Left lung (tissue), 10 donors: ENCODE results near the gene ARHGEF16. TPM values are rescaled to one million over a fixed set of nuclear protein-coding genes. Genes with fewer than 3 reads are reported as not detected.

ENCODE experiments used
- ATAC-seq: fragments of 200-7000 bp; cut with Tn5 transposase; one replicate; pipeline ENCODE4 v1.9.1; 2020; ENCODE audit warnings: moderate library complexity
- DNase-seq, 4 donors: peaks; one replicate each; pipeline ENCODE4 v3.0.0-alpha.2; 2013 to 2020
- H3K27ac ChIP-seq, 2 donors: fragments of 200-600 bp; sonication (generic) in 1 of 2; one replicate each; pipeline versions ENCODE4 v1.5.0 to v1.8.0; 2020 to 2021
- H3K27me3 ChIP-seq, 2 donors: fragments of 200-600 bp; sonication (generic) in 1 of 2; one replicate each; pipeline versions ENCODE4 v1.5.0 to v1.8.0; 2020 to 2021
- H3K36me3 ChIP-seq, 2 donors: fragments of 200-600 bp; sonication (generic) in 1 of 2; one replicate each; pipeline versions ENCODE4 v1.5.0 to v1.8.0; 2020 to 2021
- H3K4me1 ChIP-seq, 2 donors: fragments of 200-600 bp; one replicate each; pipeline ENCODE4 v1.8.0; 2021
- H3K4me3 ChIP-seq, 2 donors: fragments of 200-600 bp; sonication (generic) in 1 of 2; one replicate each; pipeline versions ENCODE4 v1.5.0 to v1.8.0; 2020 to 2021; ENCODE audit warnings: mild to moderate bottlenecking in 1 of 2
- H3K9me3 ChIP-seq, 2 donors: fragments of 200-600 bp; sonication (generic) in 1 of 2; one replicate each; pipeline versions ENCODE4 v1.5.0 to v1.8.0; 2020 to 2021
- intact Hi-C, 2 donors: fragments of 100-400 bp; cut with DNase I; formaldehyde crosslinking; loops; one replicate each; pipeline versions ENCODE4 v1.11.2 to v1.14.2; 2022
- polyA plus RNA-seq, 6 donors: library from polyadenylated mRNA; unstranded; fragments of 120-200 nt; gene quantifications; one replicate each; pipeline ENCODE4 v1.2.1, GENCODE V29; 2013; ENCODE audit not compliant: insufficient read length in 6 of 6
- total RNA-seq, 2 donors: library from RNA; stranded (reverse); fragmentation: NEBNext Ultra II Directional; extraction: Animal tissue kit (Norgen Biotek cat#: 25700); gene quantifications; one replicate each; pipeline ENCODE4 v1.2.1, GENCODE V29; 2021
- TF ChIP-seq, protein P1 (sequence below), 2 donors: fragments of 200-600 bp; sonication (generic) in 1 of 2; IDR thresholded peaks; one replicate each; pipeline versions ENCODE4 v1.5.0 to v1.8.0; 2021; ENCODE audit warnings: antibody characterized with exemption in 2 of 2
- donor health status: DM: no; HTN: yes; CAD: no.
- donor health status: DM: no; HTN: no; CAD: no.

The ARHGEF16 gene
- total and polyA plus RNA-seq, 8 donors: 8.3 to 11.8 (median 9.7) TPM

DNA sequence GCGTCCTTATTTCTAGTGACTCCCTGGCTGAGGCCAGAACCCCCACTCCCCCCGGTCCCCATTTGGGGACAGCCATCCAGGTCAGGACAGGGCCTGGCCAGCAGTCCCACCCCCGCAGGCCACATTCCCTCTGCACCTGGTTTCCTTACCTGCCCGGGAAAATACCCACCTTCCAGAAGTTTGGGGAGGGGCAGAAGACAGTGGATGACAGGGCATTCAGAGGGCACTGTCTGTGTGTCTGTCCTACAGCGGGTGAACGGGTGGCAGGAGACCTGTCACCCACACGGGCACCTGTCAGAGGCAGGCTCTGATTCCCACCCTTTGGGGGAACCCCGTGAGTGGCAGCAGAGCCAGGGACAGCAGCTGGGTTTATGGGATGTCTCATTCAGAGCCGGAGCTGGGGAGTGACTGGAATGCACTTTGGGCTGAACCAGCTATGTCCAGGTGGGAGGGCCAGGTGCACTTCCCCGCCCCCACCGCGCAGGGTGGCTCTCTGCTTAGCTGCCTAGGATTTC, 2.0 kb downstream of the ARHGEF16 start:
- Histone ChIP-seq H3K4me3 (no peak overlapping the region), H3K27ac (no peak overlapping the region), H3K4me1 (peaks cover 3 to 25% of the 10 kb centered on the region in 2 donors), H3K27me3 (peaks cover 3 to 47% of the 10 kb centered on the region in 2 donors), H3K9me3 (no peaks in the 10 kb centered on the region), H3K36me3 (no peaks in the 10 kb centered on the region)
- ATAC-seq (no peak), DNase-seq (no peak)
- TF ChIP-seq, protein P1, sequence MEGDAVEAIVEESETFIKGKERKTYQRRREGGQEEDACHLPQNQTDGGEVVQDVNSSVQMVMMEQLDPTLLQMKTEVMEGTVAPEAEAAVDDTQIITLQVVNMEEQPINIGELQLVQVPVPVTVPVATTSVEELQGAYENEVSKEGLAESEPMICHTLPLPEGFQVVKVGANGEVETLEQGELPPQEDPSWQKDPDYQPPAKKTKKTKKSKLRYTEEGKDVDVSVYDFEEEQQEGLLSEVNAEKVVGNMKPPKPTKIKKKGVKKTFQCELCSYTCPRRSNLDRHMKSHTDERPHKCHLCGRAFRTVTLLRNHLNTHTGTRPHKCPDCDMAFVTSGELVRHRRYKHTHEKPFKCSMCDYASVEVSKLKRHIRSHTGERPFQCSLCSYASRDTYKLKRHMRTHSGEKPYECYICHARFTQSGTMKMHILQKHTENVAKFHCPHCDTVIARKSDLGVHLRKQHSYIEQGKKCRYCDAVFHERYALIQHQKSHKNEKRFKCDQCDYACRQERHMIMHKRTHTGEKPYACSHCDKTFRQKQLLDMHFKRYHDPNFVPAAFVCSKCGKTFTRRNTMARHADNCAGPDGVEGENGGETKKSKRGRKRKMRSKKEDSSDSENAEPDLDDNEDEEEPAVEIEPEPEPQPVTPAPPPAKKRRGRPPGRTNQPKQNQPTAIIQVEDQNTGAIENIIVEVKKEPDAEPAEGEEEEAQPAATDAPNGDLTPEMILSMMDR (IDR thresholded peaks at IDR 0.05): no peak
- intact Hi-C loops: no loop called here

DNA sequence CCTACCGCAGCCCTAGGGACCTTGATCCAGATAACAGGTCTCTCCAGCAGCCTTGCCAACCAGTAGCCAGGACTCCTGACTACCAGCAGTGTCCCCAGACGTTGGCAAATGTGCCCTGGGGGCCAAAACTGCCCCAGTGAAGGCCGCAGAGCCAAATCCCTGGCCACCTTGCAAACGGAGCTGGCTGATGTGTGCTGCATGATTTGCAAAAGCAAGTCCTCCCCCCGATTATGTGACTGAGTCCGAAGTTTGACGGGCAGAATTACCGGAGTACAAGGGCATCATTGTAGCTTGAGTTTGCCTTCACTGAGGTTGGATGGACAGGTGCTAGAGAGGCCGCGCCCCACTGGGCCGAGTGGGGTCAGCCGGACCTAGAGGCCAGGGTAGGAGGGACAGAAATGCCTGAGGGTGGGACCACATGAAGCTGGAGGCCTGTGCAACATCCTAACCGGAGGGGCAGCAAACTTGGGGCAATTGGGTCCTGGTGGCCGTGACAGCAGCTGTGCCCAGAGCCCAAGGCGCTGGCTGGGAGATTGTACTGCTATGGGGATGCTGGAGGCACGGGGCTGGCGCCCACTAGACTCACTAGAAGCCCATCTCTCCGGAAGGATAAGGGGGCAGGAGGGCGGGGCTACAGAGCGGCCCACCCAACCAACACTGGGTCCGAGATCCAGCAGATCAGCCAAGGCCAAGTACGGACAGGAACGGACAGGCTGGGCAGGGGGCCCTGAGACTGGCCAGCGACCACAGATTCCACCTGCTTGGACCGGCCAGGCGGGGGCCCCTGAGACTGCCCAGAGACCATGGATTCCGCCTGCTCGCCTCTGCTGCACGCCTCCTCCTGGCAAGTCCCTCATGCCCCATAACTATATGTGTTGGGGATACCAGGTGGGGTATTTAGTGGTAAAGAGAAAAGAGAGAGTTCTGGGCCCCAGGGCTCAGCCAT, 2.8 kb downstream of the ARHGEF16 start:
- intact Hi-C loops: no loop called here
- Histone ChIP-seq H3K9me3 (no peaks in the 10 kb centered on the region), H3K27ac (no peak overlapping the region), H3K36me3 (no peaks in the 10 kb centered on the region), H3K4me1 (peaks cover 3 to 25% of the 10 kb centered on the region in 2 donors), H3K27me3 (peaks cover 3 to 40% of the 10 kb centered on the region in 2 donors), H3K4me3 (no peak overlapping the region)
- TF ChIP-seq, protein P1 (IDR thresholded peaks at IDR 0.05): no peak
- DNase-seq: peak in 1 of 4 donors; percentile 78
- ATAC-seq: no peak

DNA sequence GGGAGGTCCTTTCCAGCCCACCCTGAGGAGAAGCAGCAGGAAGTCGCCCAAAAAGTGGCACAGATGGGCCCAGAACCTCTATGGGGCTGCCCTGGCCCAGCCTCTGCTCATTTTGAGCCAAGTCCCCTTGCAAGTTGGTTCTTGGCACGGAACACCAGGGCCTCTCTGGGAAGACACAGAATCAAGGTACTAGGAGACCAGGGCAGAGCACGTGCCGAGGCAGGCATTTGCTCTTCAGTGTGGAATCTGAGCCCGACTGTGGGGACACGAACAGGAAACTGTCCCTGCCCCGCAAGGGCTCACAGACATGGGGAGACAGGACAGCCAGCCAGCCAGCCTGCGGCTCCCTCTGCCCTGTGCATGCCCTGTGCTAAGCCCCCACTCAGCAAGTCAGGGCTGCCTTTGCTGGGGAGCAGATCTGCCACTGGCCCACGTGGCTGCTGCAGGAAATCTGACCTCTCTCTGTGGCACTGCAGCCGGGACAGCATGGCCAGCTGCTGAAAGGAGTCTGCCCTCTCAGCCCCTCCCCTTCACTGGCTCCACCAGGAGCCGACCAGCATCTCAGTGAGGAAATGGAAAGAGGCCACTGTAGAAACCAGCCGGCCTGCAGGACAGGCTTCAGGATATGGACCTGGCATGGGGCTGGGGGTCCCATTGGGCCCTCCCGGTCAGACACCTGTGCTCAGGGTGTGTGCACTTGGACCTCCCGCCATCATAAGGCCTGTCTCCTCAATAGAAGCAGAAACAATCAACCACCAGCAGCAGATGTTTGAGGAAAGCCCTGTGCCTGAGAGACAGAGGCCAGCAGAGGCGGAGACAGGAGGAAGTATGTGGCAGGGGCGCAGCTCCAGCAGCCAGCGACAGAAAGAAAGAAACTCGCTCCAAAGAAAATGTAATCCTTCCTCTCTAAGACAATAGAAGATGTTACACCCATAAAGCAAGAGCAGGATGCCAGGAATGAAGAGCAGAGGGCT, 3.7 kb downstream of the ARHGEF16 start:
- peaks cover 3 to 23% of the 10 kb centered on the region in 2 donors for H3K4me1 ChIP-seq
- TF ChIP-seq, protein P1 (IDR thresholded peaks at IDR 0.05): no peak
- no peak for ATAC-seq
- intact Hi-C loops: no loop called here
- no peaks in the 10 kb centered on the region for H3K9me3 ChIP-seq
- peak in 1 of 4 donors; percentile 63 for DNase-seq
- H3K27me3 ChIP-seq: peaks cover 3 to 31% of the 10 kb centered on the region in 2 donors
- no peaks in the 10 kb centered on the region for H3K36me3 ChIP-seq
- no peak overlapping the region for H3K4me3 ChIP-seq
- H3K27ac ChIP-seq: no peak overlapping the region

DNA sequence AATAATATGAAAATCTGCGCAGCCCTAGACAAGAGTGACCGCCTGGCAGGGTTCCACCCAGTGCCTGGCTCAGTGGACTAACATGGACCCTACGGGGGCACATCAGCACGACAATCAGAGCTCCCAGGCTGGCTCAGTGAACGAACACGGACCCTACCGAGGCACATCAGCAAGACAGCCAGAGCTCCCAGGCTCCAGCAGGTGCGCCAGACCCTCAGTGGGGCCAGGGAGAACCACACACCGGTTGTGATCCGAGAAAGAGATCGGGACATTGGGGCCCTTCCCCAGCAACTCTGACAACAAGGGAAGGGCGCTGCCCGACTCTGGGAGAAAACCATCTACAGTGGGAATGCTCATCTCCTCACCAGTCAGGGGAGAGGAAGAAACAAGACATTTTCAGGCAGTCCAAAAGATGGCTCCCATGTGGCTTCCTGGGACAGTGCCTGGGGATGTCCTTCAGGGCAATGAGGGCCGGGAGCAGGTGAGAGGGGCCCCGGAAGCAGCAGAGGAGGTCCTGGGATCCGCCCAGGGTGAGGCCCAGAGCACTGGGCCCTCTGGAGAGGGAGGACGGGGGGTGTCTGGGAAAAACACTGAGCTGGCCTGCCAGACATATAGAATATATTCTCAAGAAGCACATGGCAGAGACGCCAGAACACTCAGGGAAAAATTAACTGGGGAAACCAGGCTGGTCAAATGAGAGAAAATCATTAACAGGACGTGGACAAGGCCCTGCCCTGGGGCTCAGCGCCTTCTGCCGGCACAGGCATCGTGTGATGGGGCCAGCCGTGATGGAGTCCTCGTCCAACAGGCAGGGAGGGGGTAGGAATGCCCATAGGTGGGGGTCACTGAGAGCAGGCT, 4.8 kb downstream of the ARHGEF16 start:
- Histone ChIP-seq H3K27me3 (peaks cover 0 to 20% of the 10 kb centered on the region in 2 donors), H3K27ac (no peak overlapping the region), H3K36me3 (no peaks in the 10 kb centered on the region), H3K4me3 (no peak overlapping the region), H3K4me1 (peaks cover 0 to 13% of the 10 kb centered on the region in 2 donors), H3K9me3 (no peaks in the 10 kb centered on the region)
- ATAC-seq (no peak), DNase-seq (peak in 1 of 4 donors; percentile 54)
- intact Hi-C loops: no loop called here
- TF ChIP-seq, protein P1 (IDR thresholded peaks at IDR 0.05): no peak
